ENCODE data around the gene GRM8.

The GRM8 gene

DNA sequence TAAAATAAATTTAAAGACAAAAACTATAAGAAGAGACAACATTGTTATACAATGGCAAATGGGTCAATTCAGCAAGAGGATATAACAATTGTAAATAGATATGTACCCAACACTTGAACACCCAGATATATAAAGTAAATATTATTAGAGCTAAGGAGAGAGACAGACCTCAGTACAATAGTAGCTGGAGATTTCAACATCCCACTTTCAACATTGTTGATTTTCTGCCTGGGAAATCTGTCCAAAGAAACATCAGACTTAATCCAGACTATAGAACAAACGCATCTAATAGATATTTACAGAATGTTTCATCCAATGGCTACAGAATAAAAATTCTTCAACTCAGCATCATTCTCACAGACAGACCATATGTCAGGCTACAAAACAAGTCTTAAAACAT lies 256.1 kb downstream of the GRM8 start:
- no peak overlapping the region for H3K4me3 Mint-ChIP-seq
- H3K9me3 Mint-ChIP-seq, result no peaks in the 10 kb centered on the region
- no peak overlapping the region for H3K27ac Mint-ChIP-seq
- H3K36me3 Mint-ChIP-seq (ENCODE audit: low read depth), result no peaks in the 10 kb centered on the region
- no peaks in the 10 kb centered on the region for H3K4me1 Mint-ChIP-seq (ENCODE audit: low read depth)
- H3K27me3 Mint-ChIP-seq (ENCODE audit: low read depth), result no peaks in the 10 kb centered on the region

GRCh38 chr7:126993626-126994213 lies 259.0 kb downstream of the GRM8 start:
- Mint-ChIP-seq H3K4me1 (ENCODE audit: low read depth) (no peaks in the 10 kb centered on the region), H3K9me3 (no peaks in the 10 kb centered on the region), H3K27me3 (ENCODE audit: low read depth) (no peaks in the 10 kb centered on the region), H3K27ac (no peak overlapping the region), H3K4me3 (no peak overlapping the region), H3K36me3 (ENCODE audit: low read depth) (no peaks in the 10 kb centered on the region)

- Mint-ChIP-seq H3K4me1 (ENCODE audit: low read depth) (no peaks in the 10 kb centered on the region), H3K4me3 (no peak overlapping the region), H3K27me3 (ENCODE audit: low read depth) (no peaks in the 10 kb centered on the region), H3K27ac (no peak overlapping the region), H3K9me3 (no peaks in the 10 kb centered on the region), H3K36me3 (ENCODE audit: low read depth) (no peaks in the 10 kb centered on the region)
Measured at GRCh38 chr7:126988022-126988421, 264.7 kb downstream of the GRM8 start.

DNA sequence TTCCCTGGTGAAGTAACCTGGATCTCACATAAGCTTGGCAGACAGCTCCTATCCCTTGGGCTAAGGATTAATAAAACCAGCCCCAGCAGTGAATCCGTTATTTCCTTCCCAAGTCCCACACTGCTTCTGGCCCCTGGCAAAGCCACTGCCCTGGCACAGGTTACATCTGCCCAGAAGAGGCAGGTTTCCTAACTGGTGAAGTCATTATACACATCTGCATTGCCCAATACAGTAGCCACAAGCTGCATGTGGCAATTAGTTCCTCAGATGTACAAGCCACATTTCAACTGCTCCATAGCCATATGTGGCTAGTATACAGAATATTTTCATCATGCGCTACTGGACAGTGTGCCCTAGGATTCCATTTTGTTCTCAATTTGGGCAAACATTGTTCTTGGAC lies 273.0 kb downstream of the GRM8 start:
- Mint-ChIP-seq H3K27ac (no peak overlapping the region), H3K36me3 (ENCODE audit: low read depth) (no peaks in the 10 kb centered on the region), H3K4me1 (ENCODE audit: low read depth) (no peaks in the 10 kb centered on the region), H3K4me3 (no peak overlapping the region), H3K9me3 (no peaks in the 10 kb centered on the region), H3K27me3 (ENCODE audit: low read depth) (no peaks in the 10 kb centered on the region)

DNA sequence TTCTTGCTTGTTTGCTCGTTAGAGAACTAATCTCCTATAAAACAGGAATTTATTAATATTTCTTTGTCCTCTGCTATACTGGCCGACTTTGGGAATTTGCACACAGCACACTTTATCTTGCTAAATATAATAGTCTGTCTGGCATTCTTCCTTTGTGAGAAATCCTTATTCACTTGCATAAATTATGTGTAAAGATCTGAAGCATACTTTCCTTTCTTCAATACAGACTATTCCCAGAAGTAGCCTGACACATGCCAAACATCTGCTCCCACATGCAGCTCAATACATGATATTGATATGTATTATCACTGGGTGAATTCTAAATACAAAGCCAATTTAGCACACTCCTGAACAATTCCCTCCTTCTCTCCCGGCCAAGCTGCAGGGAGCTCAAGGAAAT lies 273.9 kb downstream of the GRM8 start:
- Mint-ChIP-seq H3K4me3 (no peak overlapping the region), H3K27me3 (ENCODE audit: low read depth) (no peaks in the 10 kb centered on the region), H3K27ac (no peak overlapping the region), H3K36me3 (ENCODE audit: low read depth) (no peaks in the 10 kb centered on the region), H3K9me3 (no peaks in the 10 kb centered on the region), H3K4me1 (ENCODE audit: low read depth) (no peaks in the 10 kb centered on the region)

DNA sequence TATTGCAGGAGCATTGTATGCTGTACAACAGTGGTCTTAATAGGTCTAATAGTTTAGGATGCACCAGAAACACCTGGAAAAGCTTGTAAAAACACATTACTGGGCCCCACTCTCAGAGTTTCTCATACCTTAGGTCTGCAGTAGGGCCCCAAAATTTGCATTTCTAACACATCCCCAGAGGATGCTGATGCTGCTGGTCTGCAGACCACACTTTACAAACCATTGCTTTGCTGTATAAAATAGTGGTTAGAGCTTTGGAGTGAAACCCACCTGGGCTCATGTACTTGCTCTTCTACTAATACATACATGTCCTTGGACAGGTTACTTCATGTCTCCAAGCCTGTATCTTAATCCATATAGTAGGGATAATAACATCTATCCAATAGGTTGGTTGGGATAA lies 279.7 kb downstream of the GRM8 start:
- no peak overlapping the region for H3K27ac Mint-ChIP-seq
- H3K9me3 Mint-ChIP-seq, result no peaks in the 10 kb centered on the region
- H3K4me3 Mint-ChIP-seq, result no peak overlapping the region
- H3K27me3 Mint-ChIP-seq (ENCODE audit: low read depth), result no peaks in the 10 kb centered on the region
- H3K4me1 Mint-ChIP-seq (ENCODE audit: low read depth), result no peaks in the 10 kb centered on the region
- H3K36me3 Mint-ChIP-seq (ENCODE audit: low read depth), result no peaks in the 10 kb centered on the region

- Mint-ChIP-seq H3K9me3 (no peaks in the 10 kb centered on the region), H3K36me3 (ENCODE audit: low read depth) (no peaks in the 10 kb centered on the region), H3K27me3 (ENCODE audit: low read depth) (no peaks in the 10 kb centered on the region), H3K27ac (no peak overlapping the region), H3K4me3 (no peak overlapping the region), H3K4me1 (ENCODE audit: low read depth) (no peaks in the 10 kb centered on the region)
Measured at GRCh38 chr7:126972571-126972970, 280.2 kb downstream of the GRM8 start.

- H3K27me3 Mint-ChIP-seq (ENCODE audit: low read depth), result no peaks in the 10 kb centered on the region
- no peaks in the 10 kb centered on the region for H3K9me3 Mint-ChIP-seq
- no peak overlapping the region for H3K27ac Mint-ChIP-seq
- no peak overlapping the region for H3K4me3 Mint-ChIP-seq
- no peaks in the 10 kb centered on the region for H3K36me3 Mint-ChIP-seq (ENCODE audit: low read depth)
- H3K4me1 Mint-ChIP-seq (ENCODE audit: low read depth), result no peaks in the 10 kb centered on the region
Measured at GRCh38 chr7:126959649-126960048, 293.1 kb downstream of the GRM8 start.

GRCh38 chr7:126958367-126958766 lies 294.4 kb downstream of the GRM8 start:
- no peaks in the 10 kb centered on the region for H3K36me3 Mint-ChIP-seq (ENCODE audit: low read depth)

GRCh38 chr7:126957443-126957842 lies 295.3 kb downstream of the GRM8 start:
- no peak overlapping the region for H3K4me3 Mint-ChIP-seq
- no peaks in the 10 kb centered on the region for H3K9me3 Mint-ChIP-seq
- H3K27me3 Mint-ChIP-seq (ENCODE audit: low read depth), result no peaks in the 10 kb centered on the region
- H3K27ac Mint-ChIP-seq, result no peak overlapping the region
- H3K36me3 Mint-ChIP-seq (ENCODE audit: low read depth), result no peaks in the 10 kb centered on the region
- H3K4me1 Mint-ChIP-seq (ENCODE audit: low read depth), result no peaks in the 10 kb centered on the region

More at GRCh38 chr7:126958367-126958766, 294.4 kb downstream of the GRM8 start:
- Mint-ChIP-seq H3K27ac (no peak overlapping the region), H3K9me3 (no peaks in the 10 kb centered on the region), H3K4me1 (ENCODE audit: low read depth) (no peaks in the 10 kb centered on the region), H3K27me3 (ENCODE audit: low read depth) (no peaks in the 10 kb centered on the region), H3K4me3 (no peak overlapping the region)

- Mint-ChIP-seq H3K36me3 (ENCODE audit: low read depth) (no peaks in the 10 kb centered on the region), H3K4me1 (ENCODE audit: low read depth) (no peaks in the 10 kb centered on the region), H3K27ac (no peak overlapping the region), H3K9me3 (no peaks in the 10 kb centered on the region), H3K4me3 (no peak overlapping the region), H3K27me3 (ENCODE audit: low read depth) (no peaks in the 10 kb centered on the region)
Measured at GRCh38 chr7:126953461-126953860, 299.3 kb downstream of the GRM8 start.

DNA sequence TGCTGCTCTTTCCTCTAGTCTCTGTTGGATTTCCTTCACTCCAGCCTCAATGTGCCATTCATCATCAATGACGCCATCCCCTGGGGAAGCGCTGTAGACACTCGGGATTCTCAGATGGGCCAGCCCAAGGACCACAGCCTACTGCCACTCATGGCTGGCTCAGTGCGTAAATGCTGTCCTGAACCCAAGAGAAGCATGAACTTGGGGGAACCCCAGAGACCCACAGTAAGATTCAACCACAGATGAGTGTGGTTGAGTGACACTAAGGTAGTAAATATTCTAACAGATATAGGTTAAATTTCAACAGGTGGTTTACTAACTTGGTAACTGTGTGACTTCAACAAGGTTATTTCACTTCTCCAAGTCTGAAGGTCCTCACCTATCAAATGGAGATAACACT lies 304.1 kb downstream of the GRM8 start:
- Mint-ChIP-seq H3K36me3 (ENCODE audit: low read depth) (no peaks in the 10 kb centered on the region), H3K27me3 (ENCODE audit: low read depth) (no peaks in the 10 kb centered on the region), H3K4me1 (ENCODE audit: low read depth) (no peaks in the 10 kb centered on the region), H3K4me3 (no peak overlapping the region), H3K9me3 (no peaks in the 10 kb centered on the region), H3K27ac (no peak overlapping the region)

- no peaks in the 10 kb centered on the region for H3K27me3 Mint-ChIP-seq (ENCODE audit: low read depth)
- H3K4me3 Mint-ChIP-seq, result no peak overlapping the region
- H3K36me3 Mint-ChIP-seq (ENCODE audit: low read depth), result no peaks in the 10 kb centered on the region
- H3K9me3 Mint-ChIP-seq, result no peaks in the 10 kb centered on the region
- H3K4me1 Mint-ChIP-seq (ENCODE audit: low read depth), result no peaks in the 10 kb centered on the region
- no peak overlapping the region for H3K27ac Mint-ChIP-seq
Measured at GRCh38 chr7:126940723-126941307, 311.9 kb downstream of the GRM8 start.

DNA sequence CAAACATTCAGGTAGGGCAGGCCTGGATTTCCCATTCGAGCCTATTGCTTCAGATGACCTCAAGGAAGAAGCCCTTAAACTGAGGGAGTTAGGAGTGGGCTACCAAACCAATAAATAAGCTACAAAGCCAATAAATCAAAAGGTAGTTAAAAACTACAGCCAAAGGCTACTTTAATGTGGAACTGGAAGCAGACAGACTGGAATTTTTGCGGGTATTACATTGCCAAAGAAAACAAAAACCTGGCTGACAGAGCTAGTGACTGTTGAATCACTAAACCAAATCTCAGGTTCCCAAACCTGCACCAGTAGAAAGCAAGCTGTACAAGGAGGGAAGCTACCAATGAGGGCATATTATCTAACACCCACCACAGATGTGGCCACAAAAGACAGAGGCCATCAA lies 315.6 kb downstream of the GRM8 start:
- H3K9me3 Mint-ChIP-seq, result no peaks in the 10 kb centered on the region
- no peaks in the 10 kb centered on the region for H3K36me3 Mint-ChIP-seq (ENCODE audit: low read depth)
- no peaks in the 10 kb centered on the region for H3K27me3 Mint-ChIP-seq (ENCODE audit: low read depth)

GRCh38 chr7:126931581-126931980 lies 321.2 kb downstream of the GRM8 start:
- Mint-ChIP-seq H3K4me1 (ENCODE audit: low read depth) (no peaks in the 10 kb centered on the region), H3K9me3 (no peaks in the 10 kb centered on the region)

More for the DNA sequence above, 315.6 kb downstream of the GRM8 start:
- H3K4me3 Mint-ChIP-seq, result no peak overlapping the region
- H3K27ac Mint-ChIP-seq, result no peak overlapping the region
- H3K4me1 Mint-ChIP-seq (ENCODE audit: low read depth), result no peaks in the 10 kb centered on the region

GRCh38 chr7:126930166-126930565 lies 322.6 kb downstream of the GRM8 start:
- H3K36me3 Mint-ChIP-seq (ENCODE audit: low read depth), result no peaks in the 10 kb centered on the region
- H3K9me3 Mint-ChIP-seq, result no peaks in the 10 kb centered on the region
- no peaks in the 10 kb centered on the region for H3K27me3 Mint-ChIP-seq (ENCODE audit: low read depth)
- H3K27ac Mint-ChIP-seq, result no peak overlapping the region
- no peaks in the 10 kb centered on the region for H3K4me1 Mint-ChIP-seq (ENCODE audit: low read depth)
- no peak overlapping the region for H3K4me3 Mint-ChIP-seq

More at GRCh38 chr7:126931581-126931980, 321.2 kb downstream of the GRM8 start:
- Mint-ChIP-seq H3K36me3 (ENCODE audit: low read depth) (no peaks in the 10 kb centered on the region), H3K4me3 (no peak overlapping the region), H3K27ac (no peak overlapping the region), H3K27me3 (ENCODE audit: low read depth) (no peaks in the 10 kb centered on the region)

Data from T-helper 1 cell treated with Interleukin-12 subunit alpha and Interleukin-12 subunit beta and Interleukin-4 antibody, amounts not matched to agents 30 μg/mL and 1 μg/mL, for 36 hours (primary cell).